HG02981 (cell line): ENCODE results near the gene ADCY5.

Experiments used
- ATAC-seq: cut with Tn5 transposase; IDR thresholded peaks from one replicate; pipeline ENCODE4 v1.9.1; 2021; ENCODE audit warnings: mild to moderate bottlenecking, moderate library complexity; ENCODE audit not compliant: unreplicated experiment

The ADCY5 gene

DNA sequence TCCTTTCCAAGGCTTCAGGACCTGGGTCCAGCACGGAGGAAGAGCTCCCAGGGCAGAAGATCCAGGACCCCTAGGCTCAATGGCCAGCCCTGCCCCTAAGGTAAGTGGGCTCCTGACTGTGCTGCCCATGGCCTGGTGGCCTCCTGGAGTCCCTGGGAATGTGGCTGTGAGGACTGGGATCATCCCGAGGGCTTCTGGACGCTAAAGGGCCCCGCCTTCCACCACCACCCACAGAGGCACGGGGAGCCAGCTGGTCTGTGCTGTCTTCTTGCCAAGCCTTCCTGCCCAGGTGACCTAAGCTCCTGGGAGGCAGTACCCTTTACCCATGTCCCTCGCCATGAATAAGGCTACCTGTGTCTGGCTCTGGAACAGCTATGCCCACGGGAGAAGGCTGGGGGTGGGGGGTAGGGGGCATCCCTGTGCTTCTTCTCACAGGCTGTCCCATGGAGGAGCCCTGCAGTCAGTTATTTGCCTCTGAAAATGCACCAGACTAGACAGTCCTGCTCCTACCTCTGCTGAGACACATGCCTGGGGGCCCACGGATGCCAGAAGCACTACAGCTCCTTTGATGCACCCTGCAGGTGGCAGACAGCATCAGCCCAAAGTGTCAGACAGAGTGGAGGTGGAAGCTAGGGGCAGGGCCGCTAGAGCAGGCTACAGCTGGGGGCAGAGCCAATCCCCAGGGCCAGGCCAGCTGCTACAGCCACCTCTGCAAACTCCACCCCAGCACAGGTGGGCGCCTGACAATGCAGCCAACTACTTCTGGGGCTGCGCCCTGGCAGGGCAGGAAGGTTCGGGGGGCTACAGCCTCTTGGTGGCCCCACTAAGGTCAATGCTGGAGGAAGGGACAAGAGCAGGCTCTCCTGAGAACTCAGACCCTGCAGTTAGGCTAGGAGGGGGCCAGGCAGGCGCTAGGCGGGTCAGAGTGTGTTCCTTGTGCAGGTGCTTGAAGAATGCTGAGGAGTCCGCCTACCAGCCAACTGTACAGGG is 156.3 kb downstream of the ADCY5 start:
- ATAC-seq: no peak

GRCh38 chr3:123291404-123291803 is 157.5 kb downstream of the ADCY5 start:
- ATAC-seq: no peak

DNA sequence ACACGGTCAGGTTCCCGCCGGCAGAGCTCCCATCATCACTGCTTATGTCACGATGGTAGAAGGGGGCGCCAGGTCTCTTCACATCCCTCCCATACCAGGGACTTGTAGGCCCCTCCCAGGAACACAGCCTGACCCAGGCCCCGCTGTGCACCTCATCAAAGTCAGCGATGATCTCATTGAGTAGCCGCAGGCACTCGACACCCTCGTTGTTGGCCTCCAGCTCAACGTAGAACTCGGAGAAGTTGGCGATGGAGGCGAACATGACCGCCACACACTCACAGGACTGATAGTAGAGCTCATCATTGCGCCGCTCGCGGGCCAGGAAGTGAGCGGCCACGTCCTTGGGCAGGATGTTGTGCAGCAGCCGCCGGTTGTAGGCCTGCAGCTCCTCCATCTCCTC is 157.9 kb downstream of the ADCY5 start:
- ATAC-seq: no peak

DNA sequence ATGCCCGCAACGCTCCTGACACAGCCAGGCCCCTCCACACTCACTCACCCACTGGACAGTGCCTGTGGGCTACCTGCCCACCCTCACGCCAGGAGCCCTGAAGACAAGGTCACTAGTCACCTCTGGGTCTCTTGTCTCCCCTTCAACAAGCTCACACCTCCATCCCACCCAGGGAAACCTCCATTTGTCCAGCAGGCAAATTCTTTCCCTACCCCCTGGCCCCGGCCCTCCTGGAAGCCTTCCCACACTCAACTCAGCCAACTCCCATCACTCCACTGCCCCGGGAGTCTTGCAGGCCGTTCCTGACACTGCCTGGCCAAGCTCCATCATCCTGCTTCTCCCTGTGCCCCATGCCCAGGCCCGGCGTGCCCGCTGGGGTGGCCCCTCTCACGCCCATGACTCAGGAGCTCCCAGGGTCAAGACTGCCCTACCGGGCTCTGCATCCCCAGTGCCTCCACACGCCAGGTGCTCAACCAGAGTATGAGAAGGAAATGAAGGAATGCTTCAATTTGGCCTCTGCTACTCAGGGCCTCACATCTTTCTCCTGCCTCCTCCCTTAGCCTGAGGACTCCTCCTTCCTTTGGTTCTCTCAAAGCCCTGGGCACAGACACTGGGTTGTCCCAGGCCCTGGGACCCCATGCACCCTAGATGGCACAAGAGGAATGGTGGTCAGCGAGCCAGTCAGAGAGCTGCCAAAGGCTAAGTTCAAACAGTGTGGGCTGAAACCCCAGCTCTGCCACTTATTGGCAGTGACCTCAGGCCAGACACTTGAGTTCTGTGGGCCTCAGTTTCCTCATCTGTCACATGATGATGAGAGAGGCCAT is 158.6 kb downstream of the ADCY5 start:
- ATAC-seq: no peak

DNA sequence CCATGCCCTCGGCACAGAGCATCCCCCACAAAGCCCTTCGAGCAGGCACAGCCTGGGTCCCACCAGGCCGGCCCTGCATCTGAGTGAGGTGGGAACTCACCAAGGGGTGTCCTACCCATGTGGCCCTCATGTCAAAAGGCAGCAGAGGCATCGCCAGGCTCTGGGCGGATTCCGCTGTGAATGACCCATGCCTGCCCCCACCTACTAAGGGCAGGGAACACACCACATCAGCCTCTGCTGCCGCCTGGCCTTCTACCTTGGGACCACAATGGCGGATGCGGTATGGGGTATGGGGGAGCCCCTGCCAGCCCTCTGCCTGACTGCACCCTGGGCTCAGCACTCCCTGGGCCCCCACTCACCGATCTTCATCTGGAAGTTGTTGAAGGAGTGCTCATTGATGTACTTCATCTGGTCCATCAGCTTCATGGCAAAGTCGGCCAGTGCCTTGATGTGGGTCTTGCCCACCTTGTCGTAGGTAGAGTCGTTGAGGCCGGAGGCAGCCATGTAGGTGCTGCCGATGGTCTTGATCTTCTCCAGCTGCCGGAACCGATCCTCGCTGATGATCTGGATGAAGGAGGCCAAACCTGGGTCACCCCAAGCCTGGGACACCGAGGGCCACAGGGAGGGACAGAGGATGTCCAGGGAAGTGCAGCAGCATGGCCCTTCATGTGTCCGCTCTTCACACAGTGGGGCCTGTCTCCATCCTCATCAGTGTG is 159.3 kb downstream of the ADCY5 start:
- no peak for ATAC-seq

GRCh38 chr3:123287962-123288302 is 161.0 kb downstream of the ADCY5 start:
- no peak for ATAC-seq

GRCh38 chr3:123287051-123287961 is 161.6 kb downstream of the ADCY5 start:
- ATAC-seq: no peak

DNA sequence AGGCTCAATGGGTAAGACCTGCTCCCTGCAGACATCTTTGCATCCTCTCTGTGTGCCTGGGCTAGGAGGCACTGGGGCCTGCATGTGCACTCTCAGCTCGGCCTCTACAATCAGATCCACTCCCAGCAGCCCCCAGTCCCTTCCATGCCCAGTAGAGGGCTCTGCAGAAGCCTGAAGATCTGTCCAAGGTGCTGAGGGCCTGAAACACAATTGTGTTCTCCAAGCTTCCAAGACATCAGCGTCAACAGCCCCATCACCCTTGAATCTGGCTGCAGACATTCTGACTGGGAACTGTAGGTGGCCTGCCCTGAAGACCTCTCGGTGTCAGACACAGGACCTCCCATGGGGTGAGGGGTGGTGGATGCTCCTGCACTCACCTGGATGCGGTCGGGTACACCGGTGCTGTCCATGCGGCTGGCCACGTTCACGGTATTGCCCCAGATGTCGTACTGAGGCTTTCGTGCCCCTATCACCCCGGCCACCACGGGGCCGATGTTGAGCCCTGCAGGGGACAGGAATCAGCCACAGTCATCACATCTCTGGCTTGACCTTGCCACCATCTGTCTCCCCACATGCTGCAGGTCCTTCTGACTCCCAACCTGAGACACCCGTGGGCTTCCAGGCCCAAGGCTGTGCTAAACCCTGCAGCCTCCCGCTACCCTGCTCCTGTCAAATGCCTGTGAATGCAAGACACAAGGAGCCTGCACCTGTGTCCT is 162.4 kb downstream of the ADCY5 start:
- no peak for ATAC-seq

DNA sequence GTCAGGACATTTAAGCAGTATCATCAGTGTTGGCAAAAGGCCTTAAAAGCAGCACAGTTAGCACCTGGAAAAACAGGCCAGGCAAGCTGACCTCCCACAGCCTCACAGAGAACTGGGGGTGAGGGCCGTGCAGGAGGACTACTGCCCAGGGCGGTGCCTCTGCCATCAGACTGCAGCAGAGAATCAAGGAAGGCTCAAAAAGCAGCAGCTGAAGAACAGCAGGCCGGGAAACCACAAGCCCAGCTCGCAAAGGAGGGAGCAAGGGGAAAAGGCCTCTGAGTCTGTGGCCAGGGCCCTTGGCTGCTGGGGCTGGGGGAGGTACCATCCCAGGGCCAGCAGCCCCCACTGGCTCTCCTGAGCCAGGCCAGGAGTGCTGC is 163.0 kb downstream of the ADCY5 start:
- no peak for ATAC-seq

DNA sequence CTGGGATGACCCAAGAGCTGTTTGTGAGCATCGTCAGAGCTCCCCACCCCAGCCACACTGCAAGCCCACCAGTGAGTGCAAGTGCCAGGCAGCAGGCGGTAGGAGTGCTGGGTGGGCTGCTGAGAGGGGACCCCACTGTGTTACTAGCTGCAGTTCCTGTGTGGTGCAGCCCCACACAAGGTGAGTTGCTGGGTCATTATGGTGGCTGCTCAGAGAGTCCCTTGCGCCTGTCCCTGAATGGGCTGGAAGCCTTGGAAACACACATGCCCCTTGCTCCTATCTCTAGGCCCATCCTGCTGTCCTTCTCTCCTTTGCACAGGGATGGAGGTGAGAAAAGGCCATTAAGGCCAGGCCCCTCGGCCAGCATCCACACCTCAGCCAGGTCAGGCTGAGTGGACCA is 163.4 kb downstream of the ADCY5 start:
- no peak for ATAC-seq

DNA sequence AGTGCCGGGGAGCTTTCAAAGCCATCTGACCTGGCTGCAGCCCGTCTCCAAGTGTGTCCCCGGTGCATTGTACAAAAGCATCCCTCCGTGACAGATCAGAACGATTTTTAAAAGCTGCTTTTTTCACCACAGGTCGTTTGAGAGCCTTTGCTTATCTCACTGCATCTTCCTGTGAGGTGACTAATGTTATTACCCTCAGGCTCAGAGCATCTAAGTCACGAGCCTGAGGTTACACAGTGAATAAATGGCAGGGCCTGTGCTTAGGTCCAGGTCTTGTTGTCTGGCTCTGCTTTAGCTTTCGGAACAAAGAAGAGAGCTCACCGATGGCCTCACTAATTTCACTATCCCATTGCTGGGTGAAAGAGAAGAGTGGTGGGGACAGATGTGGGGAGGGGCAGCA is 163.8 kb downstream of the ADCY5 start:
- ATAC-seq: no peak

- no peak for ATAC-seq
These were observed 164.4 kb downstream of the ADCY5 start for GRCh38 chr3:123284399-123285010.

DNA sequence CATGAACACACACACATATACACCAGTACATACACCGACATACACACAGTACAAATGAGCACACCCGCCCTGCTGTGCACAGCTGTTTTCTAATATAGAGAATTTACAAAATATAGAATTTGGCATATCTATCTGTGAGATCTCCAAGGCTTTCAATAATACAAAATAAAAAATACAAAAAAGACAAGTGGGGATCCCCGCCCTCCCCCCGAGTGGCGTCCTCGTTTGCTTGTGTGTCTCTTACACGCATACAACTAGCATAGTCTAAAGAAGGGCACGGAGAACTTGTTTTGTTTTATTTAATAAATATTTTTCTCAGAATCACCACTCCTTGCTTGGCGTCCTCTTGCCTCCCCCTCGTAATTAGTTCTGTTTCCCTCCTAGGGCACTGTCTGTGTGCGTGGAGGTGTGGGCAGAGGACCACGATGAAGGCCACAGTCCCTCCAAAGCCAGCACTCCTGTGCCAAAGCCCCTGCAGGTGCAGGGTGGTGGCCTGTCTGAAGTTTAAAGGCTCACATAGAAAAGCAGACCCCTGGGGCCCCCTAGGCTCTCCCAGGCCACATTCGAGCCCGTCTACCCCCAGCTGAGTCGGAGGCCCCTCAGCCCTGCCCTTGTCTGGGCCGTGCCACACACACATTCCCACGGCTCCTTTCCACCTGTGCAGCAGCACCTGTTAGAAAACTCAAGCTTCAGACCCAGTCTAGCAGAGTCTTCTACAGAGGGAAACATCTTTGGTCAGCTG is 165.1 kb downstream of the ADCY5 start:
- ATAC-seq: no peak

GRCh38 chr3:123283074-123283473 is 165.8 kb downstream of the ADCY5 start:
- ATAC-seq: no peak

- no peak for ATAC-seq
These were observed 166.4 kb downstream of the ADCY5 start for GRCh38 chr3:123282461-123282860.

GRCh38 chr3:123281929-123282328 is 167.0 kb downstream of the ADCY5 start:
- ATAC-seq: no peak

- no peak for ATAC-seq
These were observed 167.5 kb downstream of the ADCY5 start for GRCh38 chr3:123281406-123281805.

GRCh38 chr3:123279121-123279520 is 169.8 kb downstream of the ADCY5 start:
- no peak for ATAC-seq

- ATAC-seq: no peak
These were observed 170.4 kb downstream of the ADCY5 start for GRCh38 chr3:123278446-123278845.
